ENCODE measurements around the gene TLK1. TPM values are rescaled to one million over a fixed set of nuclear protein-coding genes. Genes with fewer than 3 reads are reported as not detected.

Gene TLK1
- total RNA-seq, 1 experiment from 2014 or later: 10.1 TPM

DNA sequence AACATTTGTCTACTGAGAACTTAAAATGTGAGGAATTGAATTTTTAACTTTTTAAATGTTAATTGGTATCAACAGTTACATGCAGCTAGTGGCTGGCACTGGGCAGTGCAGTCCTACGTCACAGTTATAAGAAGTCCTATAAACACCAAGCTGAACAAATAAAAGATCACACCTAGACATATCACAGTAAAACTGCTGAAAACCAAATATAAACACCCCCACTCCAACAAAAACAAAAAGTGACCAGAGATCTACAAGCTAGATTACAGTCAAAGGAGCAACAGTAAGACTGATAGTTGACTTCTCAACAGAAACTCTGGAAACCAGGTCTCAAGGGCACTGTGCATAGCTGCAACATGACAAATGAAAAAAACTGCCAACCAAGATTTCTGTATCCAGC is 19.4 kb downstream of the TLK1 start:
- Histone ChIP-seq H3K27me3 (ENCODE audit: low read length) (no peaks in the 10 kb centered on the region), H3K4me3 (ENCODE audit: low read length) (no peak overlapping the region), H4K20me1 (ENCODE audit: low read length) (peaks cover 63% of the 10 kb centered on the region), H3K9me2 (replicated peaks; ENCODE audit: low read length) (no peaks in the 10 kb centered on the region), H3K79me2 (ENCODE audit: low read length) (peaks cover 99% of the 10 kb centered on the region), H3K27ac (ENCODE audit: low read length) (no peak overlapping the region), H2AFZ (ENCODE audit: low read length) (no peak overlapping the region), H3K9me3 (ENCODE audit: low read length) (no peaks in the 10 kb centered on the region), H3K9ac (ENCODE audit: low read length) (no peak overlapping the region), H3K36me3 (ENCODE audit: low read depth, low read length) (no peaks in the 10 kb centered on the region), H3K4me2 (ENCODE audit: low read length) (no peak overlapping the region), H3F3A (ENCODE audit: low read length, unreplicated experiment) (no peaks in the 10 kb centered on the region), H3K4me1 (ENCODE audit: insufficient read depth, low read length) (peaks cover 7% of the 10 kb centered on the region; the same call in 1 of the 2 replicates)
- ATAC-seq (peak; percentile 68), DNase-seq (no peak)
- ChIA-PET POLR2A (ENCODE audit: unreplicated experiment) (no interaction called here), CTCF (interaction anchor here (1.8 kb wide), 1 partner anchor 54 kb away, joined by 5 read pairs; no protein-coding TSS in a partner anchor)
- TF ChIP-seq, protein P1, sequence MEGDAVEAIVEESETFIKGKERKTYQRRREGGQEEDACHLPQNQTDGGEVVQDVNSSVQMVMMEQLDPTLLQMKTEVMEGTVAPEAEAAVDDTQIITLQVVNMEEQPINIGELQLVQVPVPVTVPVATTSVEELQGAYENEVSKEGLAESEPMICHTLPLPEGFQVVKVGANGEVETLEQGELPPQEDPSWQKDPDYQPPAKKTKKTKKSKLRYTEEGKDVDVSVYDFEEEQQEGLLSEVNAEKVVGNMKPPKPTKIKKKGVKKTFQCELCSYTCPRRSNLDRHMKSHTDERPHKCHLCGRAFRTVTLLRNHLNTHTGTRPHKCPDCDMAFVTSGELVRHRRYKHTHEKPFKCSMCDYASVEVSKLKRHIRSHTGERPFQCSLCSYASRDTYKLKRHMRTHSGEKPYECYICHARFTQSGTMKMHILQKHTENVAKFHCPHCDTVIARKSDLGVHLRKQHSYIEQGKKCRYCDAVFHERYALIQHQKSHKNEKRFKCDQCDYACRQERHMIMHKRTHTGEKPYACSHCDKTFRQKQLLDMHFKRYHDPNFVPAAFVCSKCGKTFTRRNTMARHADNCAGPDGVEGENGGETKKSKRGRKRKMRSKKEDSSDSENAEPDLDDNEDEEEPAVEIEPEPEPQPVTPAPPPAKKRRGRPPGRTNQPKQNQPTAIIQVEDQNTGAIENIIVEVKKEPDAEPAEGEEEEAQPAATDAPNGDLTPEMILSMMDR (conservative IDR thresholded peaks at IDR 0.05; ENCODE audit: low read depth, low read length): no peak
- TF ChIP-seq EZH2phosphoT487 (IDR thresholded peaks at IDR 0.05; ENCODE audit: borderline replicate concordance, low read length) (no peak), EZH2 (IDR thresholded peaks at IDR 0.05; ENCODE audit: low read length, unreplicated experiment) (no peak)
- no TSS peak for BruUV-seq (replicated peaks)
- intact Hi-C loops (cut with micrococcal nuclease): no loop called here

DNA sequence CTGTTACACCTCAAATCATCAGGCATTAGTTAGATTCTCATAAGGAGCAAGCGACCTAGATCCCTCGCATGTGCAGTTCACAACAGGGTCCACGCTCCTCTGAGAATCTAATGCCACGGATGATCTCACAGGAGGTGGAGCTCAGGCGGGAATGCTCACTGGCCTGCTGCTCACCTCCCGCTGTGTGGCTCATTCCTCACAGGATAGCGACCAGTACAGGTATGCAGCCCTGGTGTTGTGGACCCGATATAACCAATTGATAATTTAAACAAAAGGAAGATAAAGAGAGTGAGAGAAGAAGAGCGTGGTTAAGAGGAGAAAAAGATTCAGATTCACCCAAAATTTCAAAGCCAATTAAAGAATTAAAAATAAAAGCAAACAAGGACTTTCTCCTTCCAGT is 20.8 kb downstream of the TLK1 start:
- Histone ChIP-seq H3K79me2 (ENCODE audit: low read length) (peaks cover 99% of the 10 kb centered on the region), H4K20me1 (ENCODE audit: low read length) (peaks cover 63% of the 10 kb centered on the region), H2AFZ (ENCODE audit: low read length) (no peak overlapping the region), H3K27me3 (ENCODE audit: low read length) (no peaks in the 10 kb centered on the region), H3K9ac (ENCODE audit: low read length) (no peak overlapping the region), H3K27ac (ENCODE audit: low read length) (no peak overlapping the region), H3K36me3 (ENCODE audit: low read depth, low read length) (no peaks in the 10 kb centered on the region), H3K4me2 (ENCODE audit: low read length) (no peak overlapping the region), H3K9me3 (ENCODE audit: low read length) (no peaks in the 10 kb centered on the region), H3K9me2 (replicated peaks; ENCODE audit: low read length) (no peaks in the 10 kb centered on the region), H3K4me1 (ENCODE audit: insufficient read depth, low read length) (peaks cover 5% of the 10 kb centered on the region; the same call in 1 of the 2 replicates), H3K4me3 (ENCODE audit: low read length) (no peak overlapping the region), H3F3A (ENCODE audit: low read length, unreplicated experiment) (no peaks in the 10 kb centered on the region)
- ATAC-seq: no peak
- ChIA-PET CTCF (no interaction called here), POLR2A (ENCODE audit: unreplicated experiment) (no interaction called here)
- BruUV-seq (replicated peaks): no TSS peak
- TF ChIP-seq EZH2phosphoT487 (IDR thresholded peaks at IDR 0.05; ENCODE audit: borderline replicate concordance, low read length) (no peak), EZH2 (IDR thresholded peaks at IDR 0.05; ENCODE audit: low read length, unreplicated experiment) (no peak)
- TF ChIP-seq, protein P1 (conservative IDR thresholded peaks at IDR 0.05; ENCODE audit: low read depth, low read length): no peak
- intact Hi-C loops (cut with micrococcal nuclease): no loop called here
- no peak for DNase-seq

GRCh38 chr2:171136024-171136423 is 24.7 kb downstream of the TLK1 start:
- BruUV-seq (replicated peaks): no TSS peak
- TF ChIP-seq EZH2 (IDR thresholded peaks at IDR 0.05; ENCODE audit: low read length, unreplicated experiment): no peak
- Histone ChIP-seq H3K27me3 (ENCODE audit: low read length) (no peaks in the 10 kb centered on the region), H3F3A (ENCODE audit: low read length, unreplicated experiment) (no peaks in the 10 kb centered on the region), H3K9ac (ENCODE audit: low read length) (no peak overlapping the region), H3K9me3 (ENCODE audit: low read length) (no peaks in the 10 kb centered on the region), H3K4me2 (ENCODE audit: low read length) (no peak overlapping the region), H3K9me2 (replicated peaks; ENCODE audit: low read length) (no peaks in the 10 kb centered on the region), H3K4me1 (ENCODE audit: insufficient read depth, low read length) (no peaks in the 10 kb centered on the region), H3K79me2 (ENCODE audit: low read length) (peaks cover 99% of the 10 kb centered on the region), H2AFZ (ENCODE audit: low read length) (no peak overlapping the region), H3K36me3 (ENCODE audit: low read depth, low read length) (no peaks in the 10 kb centered on the region), H3K27ac (ENCODE audit: low read length) (no peak overlapping the region), H4K20me1 (ENCODE audit: low read length) (peaks cover 49% of the 10 kb centered on the region), H3K4me3 (ENCODE audit: low read length) (no peak overlapping the region)
- intact Hi-C loops (cut with micrococcal nuclease): no loop called here
- ATAC-seq: no peak
- ChIA-PET POLR2A (ENCODE audit: unreplicated experiment) (no interaction called here), CTCF (no interaction called here)
- DNase-seq: no peak
